RPMI7951 (cell line): ENCODE data around the gene SURF4. TPM values are rescaled to one million over a fixed set of nuclear protein-coding genes. Genes with fewer than 3 reads are reported as not detected.

Source experiments
- DNase-seq: peaks from one replicate; pipeline ENCODE4 v3.0.0-alpha.2; 2012; ENCODE audit warnings: low read depth
- total RNA-seq: library from RNA; depleted of rRNA; stranded (reverse); fragments of >200 nt; shearing (Covaris generic); gene quantifications from 2 replicates; pipeline ENCODE4 v1.2.3, GENCODE V29; 2014

Gene SURF4
- total RNA-seq, 1 experiment from 2014 or later = 188 TPM

DNA sequence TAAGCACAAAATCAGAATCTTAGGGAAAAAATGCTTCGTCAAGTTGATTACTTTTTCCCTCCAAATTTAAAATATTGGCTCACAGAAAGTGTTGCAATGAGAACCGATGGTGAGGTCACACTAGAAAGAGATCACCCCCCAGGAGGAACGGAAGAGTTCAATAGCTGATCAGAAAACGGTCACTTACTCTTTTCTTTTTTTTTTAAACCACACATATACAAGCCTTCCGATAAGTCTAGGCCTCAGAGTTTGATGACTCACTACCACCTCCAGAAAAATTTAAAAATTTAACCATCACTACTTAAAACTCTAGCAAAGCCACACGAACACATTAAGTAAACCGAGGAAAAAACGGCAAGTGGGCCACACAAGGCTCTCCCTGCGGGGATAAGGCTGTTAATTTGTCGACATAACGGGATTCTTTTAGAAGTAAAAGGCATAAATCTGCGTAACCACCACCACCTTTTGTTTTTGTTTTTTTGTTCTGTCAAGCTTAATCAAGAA, 1.2 kb downstream of the SURF4 start:
- peak; percentile 46 for DNase-seq

DNA sequence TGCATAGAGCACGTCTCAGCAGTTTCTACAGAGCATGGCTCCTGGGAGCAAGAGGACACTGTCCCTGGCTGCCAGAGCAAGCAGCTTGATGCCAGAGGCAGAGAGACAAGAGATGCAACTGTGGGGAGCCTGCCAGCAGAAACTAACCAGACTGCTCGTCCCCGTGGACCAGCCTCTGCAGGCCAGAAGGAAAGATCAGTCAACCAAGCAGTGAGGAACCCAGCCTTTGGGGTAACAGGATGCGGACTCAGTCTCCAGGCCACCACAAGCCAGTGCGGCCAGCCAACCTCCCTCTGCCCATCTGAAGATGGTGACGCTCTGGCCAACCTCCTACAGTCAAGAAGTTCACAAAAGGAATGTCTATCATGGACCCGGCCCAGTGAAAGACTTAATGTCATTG, 3.7 kb downstream of the SURF4 start:
- no peak for DNase-seq

DNA sequence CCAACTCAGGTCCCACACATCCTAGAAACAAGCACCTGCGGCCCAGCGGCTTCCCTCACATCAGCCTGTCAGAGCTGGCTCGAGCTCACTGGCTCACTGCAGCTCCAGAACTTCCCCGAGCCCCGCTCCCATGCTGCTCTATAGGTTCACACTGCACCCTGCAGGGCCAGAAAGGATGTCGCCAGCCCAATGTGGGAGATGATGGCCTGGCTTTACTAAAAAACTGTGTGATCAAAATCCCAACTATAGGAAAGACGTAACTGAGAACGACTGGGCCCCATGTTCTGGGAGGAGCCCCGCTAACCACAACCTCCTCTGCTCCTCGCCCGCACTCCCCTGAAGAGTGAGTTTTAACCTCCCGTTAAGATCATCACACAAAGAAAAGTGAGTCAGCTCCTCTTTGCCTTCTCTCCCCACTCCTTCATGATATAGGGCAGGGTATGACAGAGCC, 4.6 kb downstream of the SURF4 start:
- DNase-seq = no peak

DNA sequence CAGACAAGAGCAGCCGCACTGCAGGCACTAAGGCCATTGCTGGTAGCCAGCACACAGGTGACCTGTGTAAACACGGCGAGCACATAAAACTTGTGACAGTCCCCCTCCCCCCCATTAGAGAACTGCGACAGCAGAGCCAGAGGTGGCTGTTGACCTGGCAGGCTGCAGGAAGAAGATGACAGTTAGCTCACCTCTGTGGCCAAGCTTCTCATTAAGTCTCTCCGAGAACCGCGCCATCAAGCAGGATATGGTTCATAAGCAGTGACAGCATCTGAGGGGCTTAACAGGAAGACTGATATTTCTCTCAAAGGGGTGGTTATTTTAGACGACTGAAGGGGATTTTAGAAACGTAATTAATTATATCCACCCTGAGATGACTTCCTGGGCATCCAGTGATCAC, 5.2 kb downstream of the SURF4 start:
- DNase-seq = no peak

DNA sequence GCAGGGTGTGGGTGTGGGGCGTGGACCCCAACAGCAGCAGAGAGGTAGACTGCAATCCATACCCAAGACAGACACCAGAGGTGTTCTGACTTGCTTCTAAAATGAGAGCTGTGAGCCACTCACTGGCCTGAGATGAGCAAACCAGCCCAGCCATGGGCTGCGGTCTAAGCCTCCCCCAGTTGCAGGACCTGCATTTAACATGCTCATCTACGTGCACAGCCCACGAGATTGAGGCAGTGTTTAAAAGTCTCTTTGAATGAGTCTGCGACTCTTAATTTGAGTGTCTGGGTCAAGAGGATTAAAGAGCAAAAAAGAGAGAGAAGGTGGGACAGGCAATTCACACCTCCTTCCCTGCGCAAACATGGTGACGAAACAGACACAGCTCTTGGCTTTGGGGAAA, 5.9 kb downstream of the SURF4 start:
- DNase-seq = no peak

DNA sequence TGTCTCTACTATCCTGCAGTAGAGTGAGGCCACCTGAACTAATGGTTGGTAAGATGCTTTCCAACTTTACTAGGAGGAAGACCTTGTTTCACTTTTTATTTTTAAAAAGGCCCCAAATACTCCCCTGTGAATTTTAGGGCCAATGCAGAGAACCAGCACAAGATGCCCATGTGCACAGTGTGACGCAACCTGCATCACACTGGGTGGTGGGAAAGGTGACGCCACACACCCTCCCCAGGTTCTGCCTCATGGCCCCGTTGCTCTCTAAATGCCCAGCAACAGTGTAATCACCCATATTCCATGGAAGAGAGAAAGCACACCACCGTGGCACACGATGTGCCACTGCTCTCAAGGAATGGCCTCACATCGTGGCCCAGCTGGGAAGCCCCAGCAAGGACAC, 6.4 kb downstream of the SURF4 start:
- DNase-seq = no peak

DNA sequence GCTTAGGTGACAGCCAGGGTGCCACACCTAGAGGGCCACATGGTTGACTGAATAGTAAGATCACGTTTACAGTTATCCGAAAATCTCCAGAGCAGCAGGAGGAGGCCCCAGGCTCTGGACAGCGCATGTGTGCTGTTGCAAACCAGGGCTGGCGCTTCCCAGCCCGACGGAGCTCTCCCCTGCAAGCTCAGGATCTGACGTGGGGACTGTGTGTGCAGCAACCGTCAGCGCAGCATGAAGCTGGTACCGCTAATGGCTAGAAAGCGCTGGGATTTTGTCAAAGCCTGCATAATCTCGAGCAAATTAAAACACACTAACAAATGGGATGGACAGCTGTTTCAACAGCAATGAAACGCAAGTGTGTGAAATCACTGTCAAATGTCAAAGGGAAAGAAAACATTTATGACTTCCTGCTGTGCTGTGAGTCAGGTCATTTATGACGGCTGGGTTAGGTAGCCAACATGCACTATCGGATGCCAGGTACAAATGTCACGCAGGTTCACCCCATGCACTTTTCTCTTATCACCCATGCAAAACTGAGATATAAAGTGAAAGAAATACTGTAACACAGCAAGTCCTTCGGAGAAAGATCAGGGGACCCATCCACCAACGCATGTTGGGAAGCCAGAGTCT, 7.5 kb downstream of the SURF4 start:
- DNase-seq = no peak

DNA sequence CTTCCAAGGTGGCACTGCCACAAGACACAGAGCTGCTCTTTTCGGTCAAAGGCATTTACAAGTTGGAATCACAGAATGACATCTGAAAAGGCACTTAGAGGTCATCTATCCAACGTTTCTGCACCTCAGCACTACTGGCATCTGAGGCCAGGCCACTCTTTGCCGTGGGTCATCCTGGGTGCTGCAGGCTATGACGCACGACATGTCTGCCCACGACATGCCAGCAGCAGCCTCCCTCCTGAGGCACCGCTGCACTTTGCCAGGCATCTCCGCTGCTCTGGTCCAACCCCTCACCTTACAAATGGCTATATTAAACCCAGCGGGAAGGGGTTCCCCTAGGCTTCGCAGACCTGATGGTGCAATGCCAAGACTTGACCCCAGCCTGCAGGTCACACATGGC, 8.1 kb downstream of the SURF4 start:
- no peak for DNase-seq

DNA sequence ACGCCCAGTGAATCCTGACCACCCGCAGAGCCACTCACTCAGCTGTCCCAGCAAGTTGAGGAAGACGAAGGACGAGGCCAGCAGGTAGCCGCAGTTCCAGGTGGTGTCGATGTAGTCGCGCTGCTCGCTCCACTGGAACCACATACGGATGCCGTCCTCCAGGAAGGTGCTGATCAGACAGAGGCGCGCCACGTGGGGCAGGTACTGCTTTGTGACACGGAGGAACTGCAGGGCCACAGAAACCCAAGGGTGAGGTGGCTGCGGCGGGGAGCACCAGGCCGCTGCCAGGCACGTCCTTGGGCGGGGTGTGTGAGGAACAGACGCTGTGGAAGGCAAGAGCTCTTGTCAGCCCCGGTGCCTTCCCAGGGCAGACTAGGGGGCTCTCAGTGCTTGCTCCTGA, 8.6 kb downstream of the SURF4 start:
- DNase-seq = no peak

DNA sequence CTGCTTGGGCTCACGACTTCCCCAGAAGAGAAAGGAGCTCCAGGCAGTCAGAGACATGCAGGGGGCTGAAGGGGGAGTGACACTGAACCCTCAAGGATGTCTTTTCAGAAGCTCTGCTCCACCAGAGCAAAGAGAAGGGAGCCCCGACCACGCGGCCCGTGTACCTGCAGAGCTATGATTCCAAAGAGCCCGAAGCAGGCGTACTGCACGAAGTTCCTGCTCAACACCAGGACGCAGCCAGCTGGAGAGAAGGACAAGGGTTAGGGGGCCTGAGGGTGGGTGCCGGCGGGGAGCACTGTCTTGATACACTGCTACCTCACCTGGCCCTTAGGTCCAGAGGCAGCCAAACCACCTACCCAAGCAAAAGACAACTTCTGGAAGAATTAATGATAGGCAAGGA, 9.4 kb downstream of the SURF4 start:
- no peak for DNase-seq

DNA sequence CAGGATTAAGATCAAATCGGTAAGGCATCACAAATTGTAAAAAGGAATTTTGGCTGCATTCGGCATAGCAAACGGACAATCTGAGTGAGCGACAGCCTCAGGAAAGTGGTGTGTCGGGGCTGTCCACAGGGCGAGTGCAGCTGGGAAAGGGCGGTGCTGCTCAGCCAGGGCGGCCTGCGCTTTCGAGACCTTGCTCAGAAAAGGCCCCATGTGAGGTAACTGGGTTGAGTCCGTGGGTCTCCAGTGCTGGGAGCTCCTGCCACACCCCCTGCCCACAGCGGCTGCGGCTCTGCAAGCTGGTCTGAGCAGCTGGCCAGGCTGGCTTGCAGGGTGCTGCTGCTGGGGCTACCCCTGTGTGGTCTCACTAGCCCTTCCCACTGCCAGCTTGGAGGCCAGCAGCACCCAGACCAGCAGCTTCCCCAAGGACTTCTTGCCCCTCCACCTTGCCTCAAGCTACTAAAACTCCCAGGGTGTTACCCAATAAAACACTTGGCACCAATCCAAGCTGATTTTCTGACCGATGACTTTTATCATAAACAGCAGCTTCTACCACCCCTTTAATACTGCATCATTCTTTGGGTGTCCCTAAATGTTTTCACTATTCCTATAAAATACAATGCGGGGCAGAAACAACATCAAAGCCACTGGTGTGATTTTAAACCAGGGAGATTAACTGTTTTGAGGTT, 13.4 kb downstream of the SURF4 start:
- DNase-seq = no peak

DNA sequence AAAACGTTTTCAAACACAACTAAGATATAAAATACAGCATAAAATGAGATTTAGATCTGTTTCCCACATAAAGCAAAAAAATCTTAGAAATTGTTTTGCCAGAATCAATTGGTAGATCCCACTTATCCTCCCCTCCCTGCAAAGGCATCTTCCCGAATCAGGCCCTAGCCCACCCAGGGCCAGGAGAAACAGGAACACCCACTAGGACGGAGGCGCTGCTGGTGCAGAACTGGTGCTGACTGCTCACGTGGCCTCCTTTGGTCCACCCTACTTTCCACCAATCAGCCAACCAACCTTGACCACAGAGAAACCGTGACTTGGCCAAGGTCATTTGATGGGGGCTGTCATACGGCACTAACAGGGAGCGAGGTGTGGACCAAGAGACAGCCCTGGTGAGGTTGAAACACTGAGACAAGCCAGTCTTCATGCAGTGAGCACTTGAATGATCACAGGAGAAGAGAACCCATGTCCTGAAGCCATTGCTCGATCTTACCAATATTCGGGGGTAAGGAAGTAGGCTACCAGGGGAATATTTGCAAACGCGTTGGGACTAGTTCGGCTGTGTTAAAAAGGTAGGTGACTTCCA, 14.3 kb downstream of the SURF4 start:
- DNase-seq = no peak

DNA sequence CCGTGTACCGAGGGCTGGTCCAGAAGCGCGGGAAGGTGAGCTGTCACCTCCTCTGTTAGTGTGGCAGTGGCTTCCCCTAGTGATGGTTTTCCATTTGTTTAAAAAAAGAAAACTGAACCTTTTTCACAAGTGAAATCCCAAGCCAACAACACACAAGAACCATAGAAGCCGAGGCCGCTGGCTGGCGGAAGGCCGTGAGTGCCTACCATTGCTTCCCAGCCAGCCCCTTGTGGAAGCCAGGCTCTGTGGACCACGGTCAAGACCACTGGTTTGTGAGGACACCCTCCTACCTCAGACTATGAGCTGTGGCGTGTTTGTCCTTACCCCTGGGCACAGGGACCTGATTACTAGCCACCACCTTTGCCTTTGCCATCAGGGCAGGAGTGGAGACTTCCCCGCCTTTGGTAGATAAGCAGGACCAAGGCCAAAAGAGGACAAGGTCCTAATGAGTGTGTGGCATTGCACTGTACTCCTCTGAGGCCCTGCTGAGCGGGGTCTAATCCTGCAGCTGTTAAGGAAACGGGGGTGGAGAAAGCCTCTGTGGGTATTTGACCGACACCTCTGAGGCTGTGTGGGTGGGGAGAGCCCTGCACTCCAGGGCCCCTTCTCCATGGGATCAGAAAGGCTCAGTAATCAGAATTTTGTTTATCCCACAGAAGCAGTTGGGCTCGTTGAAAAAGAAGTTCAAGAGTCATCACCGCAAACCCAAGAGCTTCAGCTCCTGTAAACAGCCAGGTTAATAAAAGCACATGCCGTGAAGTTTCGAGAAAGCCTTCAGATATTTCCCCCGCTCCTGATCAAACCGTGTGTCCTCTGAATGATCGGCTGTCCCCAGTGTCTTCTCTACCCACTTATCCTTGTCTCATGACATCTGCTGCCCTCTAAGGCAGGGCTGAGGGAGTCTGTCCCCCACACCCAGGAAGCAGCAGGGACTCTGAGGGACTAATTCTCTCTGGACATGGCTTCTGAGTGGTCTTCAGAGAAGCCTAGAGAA, 15.2 kb downstream of the SURF4 start:
- no peak for DNase-seq

DNA sequence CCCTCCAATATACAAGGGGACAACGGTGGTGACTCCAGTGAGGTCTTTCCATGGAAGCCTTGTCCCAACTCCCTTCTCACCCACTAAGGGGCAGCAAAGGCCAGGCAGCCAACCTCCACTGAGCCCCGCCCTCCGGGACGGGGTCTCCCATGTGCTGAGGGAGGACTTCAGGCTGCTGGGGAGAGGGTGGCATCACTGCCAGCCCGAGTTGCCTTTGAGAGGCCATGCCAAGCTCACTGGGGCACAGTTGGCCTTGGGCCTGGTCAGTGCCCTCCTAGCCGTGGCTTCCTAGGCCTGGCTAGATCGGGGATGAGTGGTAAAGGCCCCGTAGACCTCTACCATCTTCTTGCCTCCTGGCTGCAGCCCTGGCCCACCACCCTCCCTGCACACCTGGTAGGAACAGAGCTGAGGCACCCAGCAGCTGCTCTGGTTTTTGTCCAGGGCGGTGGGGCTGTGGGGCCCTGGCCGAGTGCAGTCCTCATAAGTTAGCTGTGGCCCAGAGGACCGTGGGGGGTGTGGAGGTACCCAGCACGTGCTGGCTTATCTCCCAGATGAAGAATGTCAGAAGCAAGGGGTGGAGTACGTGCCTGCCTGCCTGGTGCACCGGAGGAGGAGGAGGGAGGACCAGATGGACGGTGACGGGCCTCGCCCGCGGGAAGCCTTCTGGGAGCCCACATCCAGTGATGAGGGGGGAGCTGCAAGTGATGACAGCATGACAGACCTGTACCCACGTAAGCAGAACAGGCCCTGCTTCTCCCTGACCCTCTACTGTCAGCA, 16.3 kb downstream of the SURF4 start:
- no peak for DNase-seq

DNA sequence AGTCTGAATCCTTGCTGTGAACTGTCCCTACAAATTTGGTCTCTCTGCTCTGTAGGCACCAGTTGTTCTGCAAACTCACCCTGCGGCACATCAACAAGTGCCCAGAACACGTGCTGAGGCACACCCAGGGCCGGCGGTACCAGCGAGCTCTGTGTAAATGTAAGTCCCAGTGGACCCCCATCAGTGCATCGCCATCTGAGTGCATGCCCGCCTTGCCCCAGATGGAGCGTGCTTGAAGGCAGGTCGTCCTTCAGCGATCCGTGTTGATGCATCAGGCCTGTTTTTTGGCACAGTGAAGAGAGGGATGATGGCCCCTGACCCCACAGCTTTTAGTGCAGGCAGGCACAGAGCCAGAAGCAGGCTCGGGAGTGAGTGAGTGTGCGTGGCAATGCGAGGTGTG, 18.2 kb downstream of the SURF4 start:
- no peak for DNase-seq

DNA sequence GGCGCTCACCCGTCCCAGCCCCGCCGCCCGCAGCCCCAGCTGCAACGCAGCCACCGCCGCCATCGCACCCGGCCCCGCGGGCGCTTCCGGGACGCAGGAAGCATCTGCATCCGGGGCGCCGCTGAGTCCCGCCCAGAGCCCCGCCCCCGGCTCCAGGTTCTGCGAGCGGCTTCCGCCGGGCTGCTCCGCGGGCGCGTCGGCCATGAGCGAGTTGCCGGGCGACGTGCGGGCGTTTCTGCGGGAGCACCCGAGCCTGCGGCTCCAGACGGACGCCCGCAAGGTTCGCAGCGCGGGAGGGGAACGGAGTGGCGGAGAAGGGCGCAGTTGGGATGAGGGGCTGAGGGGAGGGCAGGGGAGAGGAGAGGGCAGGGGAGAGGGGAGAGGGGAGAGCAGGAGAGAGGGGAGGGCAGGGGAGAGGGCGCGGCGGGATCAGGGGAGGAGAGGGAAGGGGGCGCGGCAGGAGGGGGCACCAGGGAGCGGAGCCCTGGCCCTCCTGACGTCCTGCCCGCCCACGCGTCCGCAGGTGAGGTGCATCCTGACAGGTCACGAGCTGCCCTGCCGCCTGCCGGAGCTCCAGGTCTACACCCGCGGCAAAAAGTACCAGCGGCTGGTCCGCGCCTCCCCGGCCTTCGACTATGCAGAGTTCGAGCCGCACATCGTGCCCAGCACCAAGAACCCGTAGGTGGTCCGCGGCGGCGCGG, 19.3 kb downstream of the SURF4 start, which contains the start of the genes SURF1 and SURF2:
Gene SURF1, minus strand, starts transcription at position 97 of the 701 bp plus-strand sequence. Its CDS starts 34 bp downstream, at position 63.
Gene SURF2, plus strand, starts transcription at position 160 of the 701 bp plus-strand sequence. Its CDS starts 43 bp downstream, at position 203.
- DNase-seq = peak; percentile 77

DNA sequence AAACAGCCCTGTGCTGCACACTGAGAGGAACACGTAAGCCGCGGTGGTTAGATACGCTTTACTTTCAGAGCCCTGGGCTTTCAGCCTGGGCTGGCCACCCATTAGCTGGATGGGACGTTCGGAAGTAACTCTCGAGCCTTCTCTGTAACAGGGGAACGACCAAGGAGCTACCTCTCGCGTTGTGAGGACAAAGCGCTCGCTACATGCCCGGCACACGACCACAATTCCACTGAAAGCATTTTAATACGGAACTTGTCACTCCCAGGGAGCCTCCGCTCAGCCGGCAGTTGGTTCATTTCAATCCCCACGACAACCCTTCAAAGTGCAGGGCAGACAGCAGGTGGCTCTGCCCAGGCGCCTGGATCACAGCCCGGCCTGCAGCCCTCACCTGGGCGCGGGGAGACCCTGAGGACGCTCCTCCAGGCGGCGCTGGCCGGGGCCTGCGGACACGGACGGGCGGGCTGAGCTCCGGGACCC, 19.9 kb downstream of the SURF4 start:
- no peak for DNase-seq

DNA sequence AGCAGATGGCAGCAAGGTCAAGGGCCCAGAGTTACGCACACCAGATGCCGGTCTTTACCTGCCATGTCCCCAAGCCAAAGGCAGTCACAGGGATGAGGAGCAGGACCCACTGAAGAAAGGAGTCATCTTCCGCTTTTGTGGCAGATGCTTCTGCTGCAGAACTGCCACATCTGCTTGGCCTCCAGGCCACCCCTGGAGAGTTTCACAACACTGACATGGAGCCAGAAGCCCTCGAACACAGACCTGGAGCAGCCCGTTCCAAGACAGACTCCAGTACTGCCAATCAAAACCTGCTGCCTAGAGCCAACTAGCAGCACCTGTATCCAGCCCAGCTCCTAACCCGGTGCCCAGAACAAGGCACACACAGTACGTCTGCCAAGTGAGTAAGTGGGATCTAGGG, 21.1 kb downstream of the SURF4 start:
- no peak for DNase-seq

DNA sequence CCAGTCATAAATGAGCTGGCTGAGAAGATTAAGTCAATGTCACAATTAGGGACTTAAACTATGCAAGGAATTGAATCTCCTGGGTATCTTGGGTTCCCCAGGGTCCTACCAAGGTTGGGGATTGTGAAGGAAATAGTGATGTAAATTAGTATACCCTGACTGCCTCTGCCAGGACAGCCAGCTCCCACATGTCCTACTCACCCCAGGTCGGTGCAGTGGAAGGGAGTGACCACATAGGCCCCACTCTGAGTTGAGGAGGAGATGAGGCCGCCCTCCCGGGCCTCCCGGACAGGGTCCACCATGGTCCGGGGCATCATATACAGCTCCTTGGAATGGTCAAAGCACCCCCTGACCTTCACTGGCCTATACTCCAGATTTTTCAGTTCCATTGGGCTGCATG, 22.3 kb downstream of the SURF4 start:
- no peak for DNase-seq
